CD14-positive monocyte (primary cell): ENCODE measurements around the gene SPDL1. TPM values are rescaled to one million over a fixed set of nuclear protein-coding genes. Genes with fewer than 3 reads are reported as not detected.

Experiments
- DNase-seq, 3 donors: peaks; one replicate each; pipeline ENCODE4 v3.0.0-alpha.2; 2011 to 2022
- H2AFZ ChIP-seq: 2 replicates; pipeline ENCODE4 v1.6.0; 2012; ENCODE audit warnings: mild to moderate bottlenecking, low read depth, low read length, inconsistent platforms; ENCODE audit not compliant: insufficient read depth, poor library complexity, severe bottlenecking
- H3K27ac ChIP-seq, 2 donors: 1 replicate in 1 of 2; 2 replicates in 1 of 2; pipeline ENCODE4 v1.5.1; 2012 to 2013; ENCODE audit warnings: low read length in 2 of 2, control low read depth in 1 of 2, inconsistent platforms in 1 of 2, low read depth in 1 of 2, mild to moderate bottlenecking in 1 of 2
- H3K27me3 ChIP-seq, 2 donors: one replicate each; pipeline versions ENCODE4 v1.6.0 to v1.6.1; 2011 to 2013; ENCODE audit warnings: low read length in 2 of 2; ENCODE audit not compliant: control insufficient read depth in 2 of 2, insufficient read depth in 2 of 2
- H3K36me3 ChIP-seq, 2 donors: replicated peaks in 1 of 2; 1 replicate in 1 of 2; 2 replicates in 1 of 2; pipeline versions ENCODE4 v1.5.1 to v1.6.1; 2012 to 2013; ENCODE audit warnings: low read length in 2 of 2, control low read depth in 1 of 2, inconsistent platforms in 1 of 2, mild to moderate bottlenecking in 1 of 2; ENCODE audit not compliant: insufficient read depth in 2 of 2, control insufficient read depth in 1 of 2
- H3K4me1 ChIP-seq, 2 donors: 1 replicate in 1 of 2; 2 replicates in 1 of 2; pipeline versions ENCODE4 v1.5.1 to v1.6.1; 2012 to 2013; ENCODE audit warnings: low read length in 2 of 2, control low read depth in 1 of 2, inconsistent platforms in 1 of 2, mild to moderate bottlenecking in 1 of 2, moderate library complexity in 1 of 2; ENCODE audit not compliant: insufficient read depth in 2 of 2, control insufficient read depth in 1 of 2
- H3K4me2 ChIP-seq: replicated peaks from 2 replicates; pipeline ENCODE3; 2012; ENCODE audit warnings: low read length, moderate library complexity, mild to moderate bottlenecking; ENCODE audit not compliant: poor library complexity, severe bottlenecking; ENCODE audit errors: extremely low read depth
- H3K4me3 ChIP-seq, 3 experiments: fragments of 200-600 bp in 1 of 3; sonication (generic) in 1 of 3; replicated peaks in 1 of 3; 1 replicate in 2 of 3; 2 replicates in 1 of 3; pipeline ENCODE4 v1.5.1; 2011 to 2013; ENCODE audit warnings: low read length in 3 of 3, mild to moderate bottlenecking in 3 of 3, control low read depth in 2 of 3, low read depth in 2 of 3, inconsistent platforms in 1 of 3, moderate library complexity in 1 of 3
- H3K79me2 ChIP-seq: 2 replicates; pipeline ENCODE4 v1.6.0; 2012; ENCODE audit warnings: mild to moderate bottlenecking, control low read depth, inconsistent platforms, low read length, moderate library complexity; ENCODE audit not compliant: insufficient read depth
- H3K9ac ChIP-seq: 2 replicates; pipeline ENCODE4 v1.6.0; 2017; ENCODE audit warnings: low read length, mild to moderate bottlenecking; ENCODE audit not compliant: insufficient read depth, poor library complexity, severe bottlenecking
- H3K9me3 ChIP-seq, 2 donors: replicated peaks in 1 of 2; 1 replicate in 1 of 2; 2 replicates in 1 of 2; pipeline versions ENCODE4 v1.5.1 to v1.6.1; 2012 to 2013; ENCODE audit warnings: low read length in 2 of 2, control low read depth in 1 of 2; ENCODE audit not compliant: control insufficient read depth in 1 of 2, insufficient read depth in 1 of 2
- H4K20me1 ChIP-seq: 2 replicates; pipeline ENCODE4 v1.6.0; 2012; ENCODE audit warnings: mild to moderate bottlenecking, low read length, control low read depth, moderate library complexity; ENCODE audit not compliant: insufficient read depth
- H3K27ac Mint-ChIP-seq, 7 donors: one replicate each; pipeline ENCODE4 v1.8.0; 2020; ENCODE audit warnings: mild to moderate bottlenecking in 7 of 7, mixed read lengths in 7 of 7, moderate library complexity in 6 of 7, inconsistent platforms in 2 of 7
- H3K27me3 Mint-ChIP-seq, 3 donors: one replicate each; pipeline ENCODE4 v1.8.0; 2021 to 2022; ENCODE audit warnings: low read depth in 3 of 3, mild to moderate bottlenecking in 3 of 3, mixed read lengths in 3 of 3, moderate library complexity in 3 of 3, inconsistent platforms in 1 of 3
- H3K36me3 Mint-ChIP-seq, 2 donors: one replicate each; pipeline ENCODE4 v1.8.0; 2020; ENCODE audit warnings: mixed read lengths in 2 of 2, inconsistent platforms in 1 of 2, mild to moderate bottlenecking in 1 of 2
- H3K4me1 Mint-ChIP-seq: one replicate; pipeline ENCODE4 v1.8.0; 2020; ENCODE audit warnings: mild to moderate bottlenecking, mixed read lengths
- H3K4me3 Mint-ChIP-seq, 2 donors: one replicate each; pipeline ENCODE4 v1.8.0; 2020; ENCODE audit warnings: mild to moderate bottlenecking in 2 of 2, mixed read lengths in 2 of 2, moderate library complexity in 1 of 2
- H3K9me3 Mint-ChIP-seq, 7 donors: one replicate each; pipeline ENCODE4 v1.8.0; 2020 to 2022; ENCODE audit warnings: mixed read lengths in 7 of 7, mild to moderate bottlenecking in 6 of 7, moderate library complexity in 6 of 7, inconsistent platforms in 2 of 7
- CTCF ChIP-seq: fragments of 200-600 bp; IDR thresholded peaks from one replicate; pipeline ENCODE4 v1.8.0; 2022; ENCODE audit warnings: antibody characterized with exemption, mild to moderate bottlenecking
- WGBS: methylation state at CpG from one replicate; pipeline ENCODE4 v1.1.5; 2013; ENCODE audit warnings: missing lambda C conversion rate; ENCODE audit not compliant: insufficient coverage; 5-methylcytosine and 5-hydroxymethylcytosine counted together
- intact Hi-C, 2 donors: fragments of 100-400 bp; cut with micrococcal nuclease; formaldehyde crosslinking; loops; one replicate each; pipeline versions ENCODE4 v1.15.0 to v1.15.1; 2023
- polyA plus RNA-seq, 3 donors: library from polyadenylated mRNA; depleted of rRNA in 1 of 3; unstranded in 2 of 3; stranded (reverse) in 1 of 3; fragments of 300-500 nt in 2 of 3; fragments of >200 nt in 1 of 3; fragmentation: Illumina TruSeq in 2 of 3; gene quantifications; 1 replicate in 2 of 3; 2 replicates in 1 of 3; pipeline ENCODE4 v1.2.3, GENCODE V29; 2012 to 2021

SPDL1 gene
- polyA plus RNA-seq, 3 donors: 1.4 to 1.6 (median 1.6) TPM

- Histone ChIP-seq H3K4me3 (no peak overlapping the region), H3K27ac (no peak overlapping the region), H3K36me3 (no peaks in the 10 kb centered on the region), H3K79me2 (no peaks in the 10 kb centered on the region), H3K4me1 (no peaks in the 10 kb centered on the region), H3K9ac (no peak overlapping the region), H2AFZ (no peak overlapping the region), H3K27me3 (peaks cover 0 to 3% of the 10 kb centered on the region in 2 donors), H4K20me1 (no peaks in the 10 kb centered on the region), H3K4me2 (no peak overlapping the region), H3K9me3 (no peaks in the 10 kb centered on the region)
- H3K4me1 Mint-ChIP-seq: no peaks in the 10 kb centered on the region
- no peak overlapping the region for H3K4me3 Mint-ChIP-seq
- H3K27ac Mint-ChIP-seq: no peak overlapping the region
- no peak for DNase-seq
- peaks cover 0 to 8% (median 4%) of the 10 kb centered on the region in 7 donors for H3K9me3 Mint-ChIP-seq
- no CpG with 5 or more reads among the region's 2 CpGs for WGBS
- no peak for TF ChIP-seq CTCF
- no peaks in the 10 kb centered on the region for H3K36me3 Mint-ChIP-seq
- peaks cover 3 to 6% (median 4%) of the 10 kb centered on the region in 3 donors for H3K27me3 Mint-ChIP-seq
- intact Hi-C loops: no loop called here
Measured at GRCh38 chr5:169542811-169543210, 40.8 kb upstream of the SPDL1 start.

GRCh38 chr5:169544264-169544950, 39.2 kb upstream of the SPDL1 start:
- Histone ChIP-seq H3K4me2 (no peak overlapping the region), H3K27ac (no peak overlapping the region), H3K36me3 (no peaks in the 10 kb centered on the region), H3K4me1 (no peaks in the 10 kb centered on the region), H2AFZ (no peak overlapping the region), H3K4me3 (no peak overlapping the region), H3K9ac (no peak overlapping the region), H3K27me3 (peaks cover 0 to 8% of the 10 kb centered on the region in 2 donors), H4K20me1 (no peaks in the 10 kb centered on the region), H3K9me3 (no peaks in the 10 kb centered on the region), H3K79me2 (no peaks in the 10 kb centered on the region)
- intact Hi-C loops: no loop called here
- TF ChIP-seq CTCF: no peak
- no peak overlapping the region for H3K4me3 Mint-ChIP-seq
- H3K27ac Mint-ChIP-seq: no peak overlapping the region
- no peaks in the 10 kb centered on the region for H3K36me3 Mint-ChIP-seq
- no peak for DNase-seq
- peaks cover 0 to 8% (median 4%) of the 10 kb centered on the region in 7 donors for H3K9me3 Mint-ChIP-seq
- no CpG with 5 or more reads among the region's 2 CpGs for WGBS
- H3K27me3 Mint-ChIP-seq: peaks cover 3 to 10% (median 4%) of the 10 kb centered on the region in 3 donors
- H3K4me1 Mint-ChIP-seq: no peaks in the 10 kb centered on the region
